MM.1S (cell line): ENCODE data around the gene WFDC13.

ENCODE experiments used
- DNase-seq: peaks from one replicate; pipeline ENCODE4 v3.0.0-alpha.2; 2015
- H2AFZ ChIP-seq: fragments of 300-600 bp; sonication (generic); 2 replicates; pipeline ENCODE4 v1.6.0; 2016; ENCODE audit warnings: antibody characterized with exemption, low read length
- H3F3A ChIP-seq: fragments of 300-600 bp; sonication (generic); 2 replicates; pipeline ENCODE4 v1.6.1; 2016; ENCODE audit warnings: mild to moderate bottlenecking, antibody characterized with exemption, low read length, moderate library complexity, mixed read lengths; ENCODE audit not compliant: insufficient read depth
- H3K27ac ChIP-seq: fragments of 300-600 bp; sonication (generic); 2 replicates; pipeline ENCODE4 v1.5.1; 2016; ENCODE audit warnings: mild to moderate bottlenecking, low read length
- H3K27me3 ChIP-seq: fragments of 300-600 bp; sonication (generic); replicated peaks from 2 replicates; pipeline ENCODE4 v1.6.0; 2016; ENCODE audit warnings: low read length; ENCODE audit not compliant: insufficient read depth
- H3K36me3 ChIP-seq: fragments of 300-600 bp; sonication (generic); replicated peaks from 2 replicates; pipeline ENCODE4 v1.6.1; 2016; ENCODE audit warnings: mild to moderate bottlenecking, low read length, mixed read lengths; ENCODE audit not compliant: insufficient read depth
- H3K4me1 ChIP-seq: fragments of 300-600 bp; sonication (generic); 2 replicates; pipeline ENCODE4 v1.6.1; 2016; ENCODE audit warnings: low read length, mixed read lengths
- H3K4me2 ChIP-seq: fragments of 300-600 bp; sonication (generic); 2 replicates; pipeline ENCODE4 v1.6.0; 2016; ENCODE audit warnings: low read depth, low read length
- H3K4me3 ChIP-seq: fragments of 300-600 bp; sonication (generic); 2 replicates; pipeline ENCODE4 v1.5.1; 2016; ENCODE audit warnings: low read length, mixed read lengths
- H3K79me2 ChIP-seq: fragments of 300-600 bp; sonication (generic); 2 replicates; pipeline ENCODE4 v1.6.1; 2016; ENCODE audit warnings: mixed run types, low read length, mixed read lengths
- H3K9ac ChIP-seq: fragments of 300-600 bp; sonication (generic); 2 replicates; pipeline ENCODE4 v1.6.1; 2016; ENCODE audit warnings: low read length, mixed read lengths
- H3K9me2 ChIP-seq: fragments of 300-600 bp; sonication (generic); replicated peaks from 2 replicates; pipeline ENCODE4 v1.6.1; 2016; ENCODE audit warnings: mild to moderate bottlenecking, low read length, mixed read lengths; ENCODE audit not compliant: insufficient read depth
- H3K9me3 ChIP-seq: fragments of 300-600 bp; sonication (generic); replicated peaks from 2 replicates; pipeline ENCODE4 v1.6.1; 2016; ENCODE audit warnings: mild to moderate bottlenecking, low read length, mixed read lengths; ENCODE audit not compliant: insufficient read depth
- H4K20me1 ChIP-seq: fragments of 300-600 bp; sonication (generic); 2 replicates; pipeline ENCODE4 v1.6.1; 2016; ENCODE audit warnings: mild to moderate bottlenecking, low read length, moderate library complexity, mixed read lengths; ENCODE audit not compliant: insufficient read depth
- EZH2 ChIP-seq: fragments of 300-600 bp; sonication (generic); optimal IDR thresholded peaks from 2 replicates; pipeline ENCODE3; 2017; ENCODE audit warnings: low read depth, mild to moderate bottlenecking, antibody characterized with exemption, low read length, mixed read lengths
- EZH2phosphoT487 ChIP-seq: fragments of 300-600 bp; sonication (generic); IDR thresholded peaks from 2 replicates; pipeline ENCODE4 v1.6.1; 2018; ENCODE audit warnings: antibody characterized with exemption, low read length
- TF ChIP-seq, protein P1 (sequence below): fragments of 300-600 bp; sonication (generic); IDR thresholded peaks from 2 replicates; pipeline ENCODE4 v1.5.1; 2016; ENCODE audit warnings: antibody characterized with exemption, low read length, mixed read lengths

WFDC13 gene

DNA sequence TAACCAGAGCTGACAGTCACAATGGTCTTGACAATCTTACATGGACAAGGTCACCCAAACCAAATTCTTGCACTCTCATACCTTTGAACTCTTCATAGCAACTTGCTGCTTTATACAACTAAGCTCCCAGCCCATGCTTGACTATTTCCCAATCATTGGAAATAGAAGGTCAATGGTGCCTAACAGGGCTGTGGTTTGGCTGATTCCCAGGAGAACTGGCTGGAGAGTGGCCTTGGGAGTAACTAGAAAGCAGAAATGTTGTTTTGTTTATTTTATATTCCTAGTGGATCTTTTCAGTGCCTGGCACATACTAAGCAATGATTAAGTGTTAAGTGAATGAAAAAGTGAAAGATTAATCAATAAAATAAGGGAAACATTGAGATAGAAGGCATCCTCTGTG, 23.3 kb downstream of the WFDC13 start:
- no peaks in the 10 kb centered on the region for H4K20me1 ChIP-seq
- no peak overlapping the region for H3K9ac ChIP-seq
- H3K9me2 ChIP-seq, result no peaks in the 10 kb centered on the region
- no peaks in the 10 kb centered on the region for H3K4me1 ChIP-seq
- no peaks in the 10 kb centered on the region for H3K36me3 ChIP-seq
- no peaks in the 10 kb centered on the region for H3F3A ChIP-seq
- no peaks in the 10 kb centered on the region for H3K9me3 ChIP-seq
- DNase-seq, result no peak
- no peak overlapping the region for H3K27ac ChIP-seq
- H3K4me3 ChIP-seq, result no peak overlapping the region
- no peak for TF ChIP-seq EZH2phosphoT487
- H3K4me2 ChIP-seq, result no peak overlapping the region
- H3K27me3 ChIP-seq, result no peaks in the 10 kb centered on the region
- H2AFZ ChIP-seq, result no peak overlapping the region
- H3K79me2 ChIP-seq, result no peaks in the 10 kb centered on the region

DNA sequence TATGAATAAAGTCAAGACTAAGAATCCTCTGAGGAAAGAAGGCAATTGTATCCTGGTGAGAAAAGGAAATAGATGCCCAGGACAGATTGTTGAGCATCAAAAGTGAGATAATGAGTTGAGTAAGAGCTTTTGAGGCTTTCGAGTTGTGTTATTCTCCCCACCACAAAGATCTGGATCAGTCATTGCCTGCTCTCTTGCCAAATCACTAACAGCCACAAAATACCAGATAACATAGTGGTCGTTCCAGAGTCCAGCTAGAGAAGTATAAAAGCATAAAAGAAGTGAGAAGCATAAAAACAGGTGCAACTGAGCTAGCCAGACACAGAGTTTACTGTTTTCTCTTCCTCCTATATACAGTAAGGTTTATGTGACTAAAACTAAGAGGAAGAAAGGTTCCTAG, 25.2 kb downstream of the WFDC13 start:
- Histone ChIP-seq H3K4me3 (no peak overlapping the region), H3K36me3 (no peaks in the 10 kb centered on the region), H3K4me2 (no peak overlapping the region), H3F3A (no peaks in the 10 kb centered on the region), H3K27ac (no peak overlapping the region), H2AFZ (no peak overlapping the region), H3K9me3 (no peaks in the 10 kb centered on the region), H3K9me2 (no peaks in the 10 kb centered on the region), H3K9ac (no peak overlapping the region), H3K4me1 (no peaks in the 10 kb centered on the region), H3K79me2 (no peaks in the 10 kb centered on the region), H3K27me3 (no peaks in the 10 kb centered on the region), H4K20me1 (no peaks in the 10 kb centered on the region)
- TF ChIP-seq EZH2phosphoT487, result no peak
- TF ChIP-seq, protein P1, sequence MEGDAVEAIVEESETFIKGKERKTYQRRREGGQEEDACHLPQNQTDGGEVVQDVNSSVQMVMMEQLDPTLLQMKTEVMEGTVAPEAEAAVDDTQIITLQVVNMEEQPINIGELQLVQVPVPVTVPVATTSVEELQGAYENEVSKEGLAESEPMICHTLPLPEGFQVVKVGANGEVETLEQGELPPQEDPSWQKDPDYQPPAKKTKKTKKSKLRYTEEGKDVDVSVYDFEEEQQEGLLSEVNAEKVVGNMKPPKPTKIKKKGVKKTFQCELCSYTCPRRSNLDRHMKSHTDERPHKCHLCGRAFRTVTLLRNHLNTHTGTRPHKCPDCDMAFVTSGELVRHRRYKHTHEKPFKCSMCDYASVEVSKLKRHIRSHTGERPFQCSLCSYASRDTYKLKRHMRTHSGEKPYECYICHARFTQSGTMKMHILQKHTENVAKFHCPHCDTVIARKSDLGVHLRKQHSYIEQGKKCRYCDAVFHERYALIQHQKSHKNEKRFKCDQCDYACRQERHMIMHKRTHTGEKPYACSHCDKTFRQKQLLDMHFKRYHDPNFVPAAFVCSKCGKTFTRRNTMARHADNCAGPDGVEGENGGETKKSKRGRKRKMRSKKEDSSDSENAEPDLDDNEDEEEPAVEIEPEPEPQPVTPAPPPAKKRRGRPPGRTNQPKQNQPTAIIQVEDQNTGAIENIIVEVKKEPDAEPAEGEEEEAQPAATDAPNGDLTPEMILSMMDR, result no peak
- no peak for TF ChIP-seq EZH2
- no peak for DNase-seq

DNA sequence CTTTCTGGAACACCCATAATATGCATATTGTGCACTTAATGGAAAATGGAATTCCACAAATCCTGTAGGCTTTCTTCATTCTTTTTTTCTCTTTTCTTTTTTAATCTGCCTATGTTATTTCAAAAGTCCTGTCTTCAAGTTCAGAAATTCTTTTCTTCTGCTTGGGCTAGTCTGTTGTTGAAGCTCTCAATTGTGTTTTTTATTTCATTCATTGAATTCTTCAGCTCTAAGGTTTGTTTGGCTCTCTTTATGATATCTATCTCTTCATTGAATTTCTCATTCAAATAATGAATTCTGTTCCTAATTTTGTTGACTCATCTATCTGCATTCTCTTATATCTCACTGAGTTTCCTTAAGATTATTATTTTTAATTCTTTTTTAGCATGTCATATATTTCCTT, 30.4 kb downstream of the WFDC13 start:
- H2AFZ ChIP-seq, result no peak overlapping the region
- H3K9ac ChIP-seq, result no peak overlapping the region
- no peak overlapping the region for H3K4me3 ChIP-seq
- no peaks in the 10 kb centered on the region for H3K9me2 ChIP-seq
- H3K36me3 ChIP-seq, result no peaks in the 10 kb centered on the region
- TF ChIP-seq, protein P1, result no peak
- TF ChIP-seq EZH2, result no peak
- no peak for TF ChIP-seq EZH2phosphoT487
- no peaks in the 10 kb centered on the region for H3K27me3 ChIP-seq
- H3K27ac ChIP-seq, result no peak overlapping the region
- H4K20me1 ChIP-seq, result no peaks in the 10 kb centered on the region
- H3K4me2 ChIP-seq, result no peak overlapping the region
- no peak for DNase-seq
- no peaks in the 10 kb centered on the region for H3K79me2 ChIP-seq
- no peaks in the 10 kb centered on the region for H3K9me3 ChIP-seq
- H3K4me1 ChIP-seq, result peaks cover 15% of the 10 kb centered on the region; the same call in 1 of the 2 replicates
- H3F3A ChIP-seq, result peaks cover 19% of the 10 kb centered on the region

DNA sequence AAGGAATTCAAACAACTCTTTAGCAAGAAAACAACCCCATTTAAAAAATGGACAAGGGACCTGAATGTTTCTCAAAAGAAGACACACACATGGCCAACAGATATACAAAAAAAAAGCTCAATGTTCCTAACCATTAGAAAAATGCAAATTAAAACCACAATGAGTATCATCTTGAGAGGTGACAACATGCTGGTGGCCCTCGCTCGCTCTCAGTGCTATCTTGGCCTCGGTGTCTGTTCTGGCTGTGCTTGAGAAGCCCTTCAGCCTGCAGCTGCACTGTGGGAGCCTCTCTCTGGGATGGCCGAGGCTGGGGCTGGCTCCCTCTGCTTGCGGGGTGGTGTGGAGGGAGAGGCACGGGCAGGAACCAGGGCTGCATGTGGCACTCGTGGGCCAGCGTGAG, 33.7 kb downstream of the WFDC13 start:
- Histone ChIP-seq H3K9me2 (no peaks in the 10 kb centered on the region), H3K36me3 (no peaks in the 10 kb centered on the region), H3K4me3 (no peak overlapping the region), H3K27ac (peak overlapping the region; percentile 72; the same call in 1 of the 2 replicates), H2AFZ (peak overlapping the region; percentile 23; the same call in 1 of the 2 replicates), H3F3A (peaks cover 19% of the 10 kb centered on the region), H3K4me1 (peaks cover 15% of the 10 kb centered on the region; the same call in 1 of the 2 replicates), H4K20me1 (no peaks in the 10 kb centered on the region), H3K79me2 (no peaks in the 10 kb centered on the region), H3K27me3 (no peaks in the 10 kb centered on the region), H3K9me3 (no peaks in the 10 kb centered on the region), H3K9ac (no peak overlapping the region; the same call in 1 of the 2 replicates), H3K4me2 (peak overlapping the region; percentile 47)
- DNase-seq, result peak; percentile 83
- TF ChIP-seq, protein P1, result no peak
- TF ChIP-seq EZH2phosphoT487 (no peak), EZH2 (no peak)
